HEK293T (cell line): ENCODE data around the gene RPL22.

Experiments
- ARNT ChIP-seq: fragments of 450-650 bp; IDR thresholded peaks from 2 replicates; pipeline ENCODE4 v1.6.1; 2017; ENCODE audit warnings: mild to moderate bottlenecking
- BHLHE40 ChIP-seq: fragments of 450-650 bp; IDR thresholded peaks from 2 replicates; pipeline ENCODE4 v1.6.1; 2016; ENCODE audit warnings: mild to moderate bottlenecking, moderate library complexity, borderline replicate concordance
- ELF4 ChIP-seq: fragments of 450-650 bp; IDR thresholded peaks from 2 replicates; pipeline ENCODE4 v1.6.1; 2017; ENCODE audit warnings: antibody characterized with exemption
- FOXA1 ChIP-seq: fragments of 450-650 bp; IDR thresholded peaks from 2 replicates; pipeline ENCODE4 v1.6.1; 2016; ENCODE audit warnings: mild to moderate bottlenecking
- FOXK2 ChIP-seq: fragments of 450-650 bp; IDR thresholded peaks from 2 replicates; pipeline ENCODE4 v1.6.1; 2016; ENCODE audit warnings: mild to moderate bottlenecking
- FOXM1 ChIP-seq: fragments of 450-650 bp; IDR thresholded peaks from 2 replicates; pipeline ENCODE4 v1.6.1; 2017; ENCODE audit warnings: mild to moderate bottlenecking, borderline replicate concordance
- HDGF ChIP-seq: fragments of 450-650 bp; IDR thresholded peaks from 2 replicates; pipeline ENCODE4 v1.6.1; 2017; ENCODE audit warnings: antibody characterized with exemption, borderline replicate concordance
- L3MBTL2 ChIP-seq: fragments of 450-650 bp; conservative IDR thresholded peaks from 2 replicates; pipeline ENCODE4 v1.6.1; 2016; ENCODE audit warnings: mild to moderate bottlenecking
- LEF1 ChIP-seq: fragments of 450-650 bp; IDR thresholded peaks from 2 replicates; pipeline ENCODE4 v1.6.1; 2017; ENCODE audit warnings: mild to moderate bottlenecking, borderline replicate concordance
- NFRKB ChIP-seq: fragments of 450-650 bp; IDR thresholded peaks from 2 replicates; pipeline ENCODE4 v1.6.1; 2016; ENCODE audit warnings: mild to moderate bottlenecking, moderate library complexity
- PKNOX1 ChIP-seq: fragments of 450-650 bp; IDR thresholded peaks from 2 replicates; pipeline ENCODE4 v1.6.1; 2016
- SP1 ChIP-seq: fragments of 450-650 bp; IDR thresholded peaks from 2 replicates; pipeline ENCODE4 v1.6.1; 2017
- SUZ12 ChIP-seq: fragments of 450-650 bp; IDR thresholded peaks from 2 replicates; pipeline ENCODE4 v1.6.1; 2016; ENCODE audit warnings: mild to moderate bottlenecking
- TARDBP ChIP-seq: fragments of 450-650 bp; IDR thresholded peaks from 2 replicates; pipeline ENCODE4 v1.6.1; 2016

GRCh38 chr1:6243053-6243834, 43.8 kb upstream of the RPL22 start:
- TF ChIP-seq ARNT = no peak
- TF ChIP-seq TARDBP = no peak
- no peak for TF ChIP-seq LEF1
- no peak for TF ChIP-seq SUZ12
- TF ChIP-seq BHLHE40 = no peak
- TF ChIP-seq FOXM1 = no peak
- TF ChIP-seq PKNOX1 = no peak
- no peak for TF ChIP-seq SP1
- TF ChIP-seq HDGF = no peak
- no peak for TF ChIP-seq NFRKB
- TF ChIP-seq FOXA1 = no peak
- no peak for TF ChIP-seq ELF4
- TF ChIP-seq FOXK2 = no peak
- TF ChIP-seq L3MBTL2 = no peak
